Peyer's patch (tissue), 4 donors: Measurements from ENCODE around the gene DDX49. TPM values are rescaled to one million over a fixed set of nuclear protein-coding genes. Genes with fewer than 3 reads are reported as not detected.

Experiments
- DNase-seq, 3 donors: peaks; one replicate each; pipeline ENCODE4 v3.0.0-alpha.2; 2017 to 2019
- H3K27ac ChIP-seq, 4 donors: fragments of 200-600 bp; sonication (generic); one replicate each; pipeline ENCODE4 v1.5.1; 2016 to 2019
- H3K27me3 ChIP-seq, 2 donors: fragments of 200-600 bp; sonication (generic); one replicate each; pipeline ENCODE4 v1.5.1; 2019
- H3K36me3 ChIP-seq, 3 donors: fragments of 200-600 bp; sonication (generic); one replicate each; pipeline ENCODE4 v1.5.1; 2016 to 2019
- H3K4me1 ChIP-seq, 4 donors: fragments of 200-600 bp; sonication (generic); one replicate each; pipeline ENCODE4 v1.5.1; 2016 to 2019
- H3K4me3 ChIP-seq, 4 donors: fragments of 200-600 bp; sonication (generic); 1 replicate in 3 of 4; 2 replicates in 1 of 4; pipeline ENCODE4 v1.5.1; 2016 to 2019; ENCODE audit warnings: mild to moderate bottlenecking in 1 of 4
- H3K9me3 ChIP-seq, 4 donors: fragments of 200-600 bp; sonication (generic); one replicate each; pipeline ENCODE4 v1.5.1; 2016 to 2019; ENCODE audit warnings: mild to moderate bottlenecking in 1 of 4
- CTCF ChIP-seq, 6 experiments: fragments of 450-650 bp in 4 of 6; fragments of 200-600 bp in 2 of 6; sonication (generic) in 1 of 6; IDR thresholded peaks; one replicate each; pipeline ENCODE4 v1.5.1; 2017 to 2019; ENCODE audit warnings: antibody characterized with exemption in 6 of 6, mild to moderate bottlenecking in 3 of 6, moderate library complexity in 1 of 6
- POLR2A ChIP-seq, 2 donors: fragments of 450-650 bp; IDR thresholded peaks; one replicate each; pipeline ENCODE4 v1.5.1; 2017; ENCODE audit warnings: antibody characterized with exemption in 2 of 2, mild to moderate bottlenecking in 2 of 2, moderate library complexity in 2 of 2
- total RNA-seq, 4 donors: library from RNA; depleted of rRNA; stranded (reverse); fragments of >200 nt; gene quantifications; one replicate each; pipeline ENCODE4 v1.1.0, GENCODE V29; 2016

DDX49 gene
- total RNA-seq, 4 donors from 2014 or later = 37.0 to 76.9 (median 47.1) TPM

- Histone ChIP-seq H3K4me1 (peaks cover 0 to 9% (median 3%) of the 10 kb centered on the region in 4 donors), H3K4me3 (no peak overlapping the region), H3K9me3 (no peaks in the 10 kb centered on the region), H3K27ac (no peak overlapping the region), H3K36me3 (peaks cover 0 to 49% (median 0%) of the 10 kb centered on the region in 3 donors), H3K27me3 (no peaks in the 10 kb centered on the region)
- no peak for TF ChIP-seq CTCF (IDR thresholded peaks at IDR 0.05)
- no peak for TF ChIP-seq POLR2A (IDR thresholded peaks at IDR 0.05)
- DNase-seq = no peak
Measured at GRCh38 chr19:18929311-18929710, 9.8 kb downstream of the DDX49 start.

- no peak for DNase-seq
- no peaks in the 10 kb centered on the region for H3K27me3 ChIP-seq
- H3K4me3 ChIP-seq = peak overlapping the region in 1 of 4 donors; percentile 4
- peak overlapping the region in 1 of 4 donors; percentile 25 for H3K27ac ChIP-seq
- H3K9me3 ChIP-seq = no peaks in the 10 kb centered on the region
- H3K36me3 ChIP-seq = peaks cover 0 to 27% (median 0%) of the 10 kb centered on the region in 3 donors
- peaks cover 0 to 9% (median 3%) of the 10 kb centered on the region in 4 donors for H3K4me1 ChIP-seq
- TF ChIP-seq POLR2A (IDR thresholded peaks at IDR 0.05) (no peak), CTCF (IDR thresholded peaks at IDR 0.05) (no peak)
Measured at GRCh38 chr19:18931316-18932162, 12.0 kb downstream of the DDX49 start.

- H3K4me3 ChIP-seq = peak overlapping the region in 3 of 4 donors; percentile 2 to 27 (median 4)
Measured at GRCh38 chr19:18932216-18932841, 12.8 kb downstream of the DDX49 start.

GRCh38 chr19:18933297-18933696, 13.8 kb downstream of the DDX49 start:
- Histone ChIP-seq H3K27me3 (no peaks in the 10 kb centered on the region), H3K9me3 (no peaks in the 10 kb centered on the region), H3K4me3 (no peak overlapping the region), H3K27ac (no peak overlapping the region), H3K4me1 (peaks cover 0 to 9% (median 3%) of the 10 kb centered on the region in 4 donors), H3K36me3 (peaks cover 0 to 17% (median 0%) of the 10 kb centered on the region in 3 donors)
- DNase-seq = no peak
- TF ChIP-seq POLR2A (IDR thresholded peaks at IDR 0.05) = no peak
- no peak for TF ChIP-seq CTCF (IDR thresholded peaks at IDR 0.05)

More at GRCh38 chr19:18932216-18932841, 12.8 kb downstream of the DDX49 start:
- Histone ChIP-seq H3K27me3 (no peaks in the 10 kb centered on the region), H3K36me3 (peaks cover 0 to 21% (median 0%) of the 10 kb centered on the region in 3 donors), H3K4me1 (peaks cover 0 to 9% (median 3%) of the 10 kb centered on the region in 4 donors), H3K27ac (peak overlapping the region in 1 of 4 donors; percentile 25), H3K9me3 (no peaks in the 10 kb centered on the region)
- peak; percentile 78 to 88 (median 87) for DNase-seq
- TF ChIP-seq POLR2A (IDR thresholded peaks at IDR 0.05) (no peak), CTCF (IDR thresholded peaks at IDR 0.05) (no peak)

GRCh38 chr19:18939163-18939562, 19.6 kb downstream of the DDX49 start:
- H3K4me1 ChIP-seq = peaks cover 0 to 16% (median 5%) of the 10 kb centered on the region in 4 donors
- DNase-seq = no peak
- no peak overlapping the region for H3K4me3 ChIP-seq
- no peak overlapping the region for H3K27ac ChIP-seq
- H3K9me3 ChIP-seq = no peaks in the 10 kb centered on the region
- TF ChIP-seq CTCF (IDR thresholded peaks at IDR 0.05) (no peak), POLR2A (IDR thresholded peaks at IDR 0.05) (no peak)
- H3K36me3 ChIP-seq = peaks cover 0 to 10% (median 0%) of the 10 kb centered on the region in 3 donors
- H3K27me3 ChIP-seq = no peaks in the 10 kb centered on the region
